T-cell (primary cell): ENCODE data around the gene FAM184A. TPM values are rescaled to one million over a fixed set of nuclear protein-coding genes. Genes with fewer than 3 reads are reported as not detected.

ENCODE experiments used
- ATAC-seq, 4 experiments: fragments of 200-7000 bp in 3 of 4; fragments of 150-1000 bp in 1 of 4; cut with Tn5 transposase; replicated peaks in 1 of 4; 1 replicate in 3 of 4; 2 replicates in 1 of 4; pipeline ENCODE4 v1.10.0; 2021; ENCODE audit warnings: moderate library complexity in 3 of 4, mild to moderate bottlenecking in 2 of 4, moderate number of reproducible peaks in 1 of 4
- CTCF ChIA-PET, 2 donors: fragments of 300-600 bp; sonication (Branson Sonifier 250); formaldehyde crosslinking; loops; one replicate each; lab custom pipeline; 2022; ENCODE audit warnings: antibody characterized with exemption in 2 of 2; lab: Charles Lee
- POLR2A ChIA-PET, 2 donors: fragments of 300-600 bp; sonication (Branson Sonifier 250); formaldehyde crosslinking; loops; one replicate each; lab custom pipeline; 2022; ENCODE audit warnings: antibody characterized with exemption in 2 of 2; lab: Charles Lee
- DNase-seq, 35 experiments: peaks; one replicate each; pipeline versions ENCODE4 v3.0.0 to v3.0.0-alpha.2; 2013 to 2023
- H3K27ac ChIP-seq: one replicate; pipeline ENCODE4 v1.5.1; 2013; ENCODE audit warnings: low read length
- H3K27me3 ChIP-seq, 2 experiments: replicated peaks in 1 of 2; 1 replicate in 1 of 2; 2 replicates in 1 of 2; pipeline versions ENCODE4 v1.6.1 to v1.7.0; 2013; ENCODE audit warnings: low read length in 1 of 2, mixed read lengths in 1 of 2; ENCODE audit not compliant: control insufficient read depth in 2 of 2, insufficient read depth in 2 of 2; ENCODE audit errors: extremely low read depth in 1 of 2
- H3K36me3 ChIP-seq, 2 donors: 1 replicate in 1 of 2; 2 replicates in 1 of 2; pipeline versions ENCODE4 v1.6.1 to v1.7.0; 2013; ENCODE audit warnings: low read length in 1 of 2; ENCODE audit not compliant: control insufficient read depth in 2 of 2, insufficient read depth in 1 of 2; ENCODE audit errors: extremely low read depth in 1 of 2
- H3K4me1 ChIP-seq, 2 experiments: 1 replicate in 1 of 2; 2 replicates in 1 of 2; pipeline versions ENCODE4 v1.6.1 to v1.7.0; 2013; ENCODE audit warnings: low read length in 2 of 2, mixed read lengths in 1 of 2; ENCODE audit not compliant: insufficient read depth in 2 of 2, control insufficient read depth in 1 of 2; ENCODE audit errors: extremely low read depth in 1 of 2
- H3K4me3 ChIP-seq, 2 donors: 1 replicate in 1 of 2; 2 replicates in 1 of 2; pipeline versions ENCODE4 v1.5.1 to v1.7.0; 2013; ENCODE audit warnings: mild to moderate bottlenecking in 2 of 2, low read length in 1 of 2, moderate library complexity in 1 of 2; ENCODE audit not compliant: control insufficient read depth in 1 of 2; ENCODE audit errors: extremely low read depth in 1 of 2
- H3K9me3 ChIP-seq: 2 replicates; pipeline ENCODE4 v1.7.0; 2013
- H3K27ac Mint-ChIP-seq, 2 donors: one replicate each; pipeline ENCODE4 v1.8.0; 2020 to 2021; ENCODE audit warnings: mild to moderate bottlenecking in 2 of 2, mixed read lengths in 2 of 2
- H3K27me3 Mint-ChIP-seq, 2 donors: one replicate each; pipeline ENCODE4 v1.8.0; 2021 to 2022; ENCODE audit warnings: mixed read lengths in 2 of 2
- H3K36me3 Mint-ChIP-seq: one replicate; pipeline ENCODE4 v1.8.0; 2021; ENCODE audit warnings: mixed read lengths
- H3K4me1 Mint-ChIP-seq, 3 donors: one replicate each; pipeline ENCODE4 v1.8.0; 2020 to 2022; ENCODE audit warnings: mixed read lengths in 3 of 3, mild to moderate bottlenecking in 1 of 3
- H3K4me3 Mint-ChIP-seq, 3 donors: one replicate each; pipeline ENCODE4 v1.8.0; 2020 to 2022; ENCODE audit warnings: mild to moderate bottlenecking in 3 of 3, mixed read lengths in 3 of 3, moderate library complexity in 3 of 3
- H3K9me3 Mint-ChIP-seq, 3 donors: one replicate each; pipeline ENCODE4 v1.8.0; 2020 to 2022; ENCODE audit warnings: mixed read lengths in 3 of 3
- WGBS: methylation state at CpG from one replicate; pipeline ENCODE4 v1.1.5; 2013; ENCODE audit warnings: missing lambda C conversion rate; ENCODE audit not compliant: insufficient coverage; 5-methylcytosine and 5-hydroxymethylcytosine counted together
- total RNA-seq, 35 experiments: library from RNA in 6 of 35; stranded (reverse) in 6 of 35; fragments of 120-200 nt in 1 of 35; gene quantifications; one replicate each; pipeline versions ENCODE4 v1.2.1 to v1.2.4 and lab custom pipeline; 2013 to 2026

Gene FAM184A
- total RNA-seq, 5 donors from 2014 or later (not counting 1 experiment from before 2014, with no cell fraction given): 3.6 to 6.4 (median 5.1) TPM

DNA sequence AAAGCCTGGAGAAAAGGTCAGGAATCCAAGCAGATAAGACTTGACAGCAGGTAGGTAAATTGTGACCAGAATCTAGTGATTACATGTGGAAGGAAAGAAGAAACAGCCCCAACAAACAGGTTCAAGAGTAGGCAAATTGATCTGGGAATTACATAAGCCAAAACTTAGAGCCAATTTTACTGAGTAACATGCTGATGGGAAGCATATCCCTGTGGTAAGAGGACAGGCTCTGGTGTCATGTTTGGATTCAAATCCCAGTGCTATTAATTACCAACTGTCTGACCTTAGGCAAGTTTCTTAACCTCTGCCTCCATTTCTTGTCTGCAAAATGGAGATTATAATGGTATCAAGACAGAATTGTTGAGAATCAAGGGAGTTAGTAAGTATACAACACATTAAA, 163.9 kb downstream of the FAM184A start:
- peaks cover 5 to 11% (median 7%) of the 10 kb centered on the region in 3 donors for H3K4me1 Mint-ChIP-seq
- peak overlapping the region; percentile 27 for H3K27ac ChIP-seq
- no peak for DNase-seq
- POLR2A ChIA-PET: no interaction called here
- H3K9me3 ChIP-seq: no peaks in the 10 kb centered on the region
- H3K36me3 Mint-ChIP-seq: peaks cover 65% of the 10 kb centered on the region
- no peak overlapping the region for H3K4me3 ChIP-seq
- no peak overlapping the region for H3K4me3 Mint-ChIP-seq
- H3K27ac Mint-ChIP-seq: peak overlapping the region; percentile 7 to 66
- H3K27me3 Mint-ChIP-seq: no peaks in the 10 kb centered on the region
- ATAC-seq: no peak
- H3K4me1 ChIP-seq: no peaks in the 10 kb centered on the region
- CTCF ChIA-PET: interaction anchor here in 1 of 2 donors (0.7 to 1.5 kb wide), 2 partner anchors 18 to 239 kb away, joined by 3 read pairs; no protein-coding TSS in a partner anchor
- H3K27me3 ChIP-seq: no peaks in the 10 kb centered on the region
- H3K9me3 Mint-ChIP-seq: no peaks in the 10 kb centered on the region
- H3K36me3 ChIP-seq: peaks cover 0 to 60% of the 10 kb centered on the region in 2 donors

DNA sequence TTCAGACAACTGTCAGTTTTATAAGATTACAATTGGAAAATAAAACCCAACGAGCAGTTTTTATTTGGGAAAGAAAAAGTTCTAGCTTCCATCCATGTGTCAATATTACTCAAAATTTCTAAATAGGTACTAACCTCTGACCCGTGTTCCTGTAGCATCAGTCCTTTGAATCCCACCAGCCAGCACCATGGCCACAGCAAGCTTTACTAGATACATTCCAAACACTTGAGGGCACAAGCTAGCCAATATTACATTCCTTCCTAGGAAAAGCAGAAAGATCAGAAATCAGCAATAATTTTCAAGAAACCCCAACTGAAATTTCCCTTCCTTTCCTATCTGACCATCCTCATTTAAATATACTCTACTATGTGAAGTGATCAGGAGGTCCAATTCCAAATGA, 165.3 kb downstream of the FAM184A start:
- H3K27me3 ChIP-seq: no peaks in the 10 kb centered on the region
- Mint-ChIP-seq H3K9me3 (no peaks in the 10 kb centered on the region), H3K27me3 (no peaks in the 10 kb centered on the region), H3K36me3 (peaks cover 64% of the 10 kb centered on the region), H3K27ac (peak overlapping the region; percentile 29), H3K4me1 (peaks cover 5 to 13% (median 11%) of the 10 kb centered on the region in 3 donors), H3K4me3 (no peak overlapping the region)
- ChIA-PET CTCF (interaction anchor here in 1 of 2 donors (0.6 to 1.5 kb wide), 2 partner anchors 113 to 261 kb away, joined by 3 read pairs; no protein-coding TSS in a partner anchor), POLR2A (interaction anchor here in 1 of 2 donors (0.9 kb wide), 1 partner anchor 9 kb away, joined by 3 read pairs; no protein-coding TSS in a partner anchor)
- no peak for DNase-seq
- H3K4me3 ChIP-seq: no peak overlapping the region
- 88% methylated on average over 1 of the region's 2 CpGs for whole genome bisulfite sequencing
- ATAC-seq: no peak
- no peak overlapping the region for H3K27ac ChIP-seq
- no peaks in the 10 kb centered on the region for H3K9me3 ChIP-seq
- H3K36me3 ChIP-seq: peaks cover 0 to 69% of the 10 kb centered on the region in 2 donors
- no peaks in the 10 kb centered on the region for H3K4me1 ChIP-seq

DNA sequence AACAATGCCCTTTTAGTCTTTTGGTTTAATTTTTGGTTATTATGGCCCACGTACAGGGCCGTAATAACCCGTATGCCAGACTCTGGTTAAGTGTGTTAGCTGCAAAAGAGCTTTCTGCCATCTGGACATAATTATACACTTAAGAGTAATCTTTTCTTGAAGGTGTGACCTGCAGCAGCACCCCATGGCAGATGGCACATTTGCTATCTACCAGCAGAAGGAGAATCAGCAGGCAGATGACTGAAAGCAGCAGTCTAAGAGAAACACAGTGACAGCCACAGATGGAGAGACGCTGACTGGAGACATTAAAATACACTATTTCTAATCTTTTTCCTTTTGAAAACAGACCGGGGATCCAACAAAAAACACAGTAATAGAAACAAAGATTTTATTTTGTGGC, 165.8 kb downstream of the FAM184A start:
- no peaks in the 10 kb centered on the region for H3K27me3 ChIP-seq
- no peaks in the 10 kb centered on the region for H3K27me3 Mint-ChIP-seq
- WGBS: no CpG with 5 or more reads among the region's 5 CpGs
- no peak overlapping the region for H3K27ac ChIP-seq
- CTCF ChIA-PET: interaction anchor here in 1 of 2 donors (0.6 kb wide), 1 partner anchor 261 kb away, joined by 3 read pairs; no protein-coding TSS in a partner anchor
- ATAC-seq: no peak
- H3K4me3 Mint-ChIP-seq: no peak overlapping the region
- POLR2A ChIA-PET: interaction anchor here in 1 of 2 donors (0.9 kb wide), 1 partner anchor 9 kb away, joined by 3 read pairs; no protein-coding TSS in a partner anchor
- no peaks in the 10 kb centered on the region for H3K4me1 ChIP-seq
- no peaks in the 10 kb centered on the region for H3K9me3 ChIP-seq
- H3K36me3 ChIP-seq: peaks cover 0 to 70% of the 10 kb centered on the region in 2 donors
- H3K4me1 Mint-ChIP-seq: peaks cover 5 to 14% (median 11%) of the 10 kb centered on the region in 3 donors
- H3K4me3 ChIP-seq: no peak overlapping the region
- no peaks in the 10 kb centered on the region for H3K9me3 Mint-ChIP-seq
- H3K36me3 Mint-ChIP-seq: peaks cover 65% of the 10 kb centered on the region
- no peak for DNase-seq
- peak overlapping the region; percentile 31 to 66 for H3K27ac Mint-ChIP-seq

Other genes with a start within 250 kb of the FAM184A start
- gene ASF1A, start 184.5 kb downstream of the FAM184A start, total RNA-seq: 10 to 100 TPM; 16.8 to 49.6 (median 42.5) TPM
- gene MCM9, start 143.5 kb downstream of the FAM184A start, total RNA-seq: 10 to 100 TPM; 27.9 to 34.8 (median 31.4) TPM